PC-3 (cell line): ENCODE results near the gene DIO1. TPM values are rescaled to one million over a fixed set of nuclear protein-coding genes. Genes with fewer than 3 reads are reported as not detected.

Source experiments
- ATAC-seq: fragments of 200-7000 bp; cut with Tn5 transposase; 2 replicates; pipeline ENCODE4 v1.9.1; 2020; ENCODE audit warnings: mild to moderate bottlenecking, moderate library complexity
- BruUV-seq: library from RNA; stranded (reverse); fragments of 400-500 nt; replicated peaks from 2 replicates; lab custom pipeline; 2021; lab: Mats Ljungman, UMichigan
- CTCF ChIA-PET: fragments of 300-600 bp; sonication (Branson Sonifier 250); formaldehyde crosslinking; loops from one replicate; lab custom pipeline; 2022; ENCODE audit warnings: antibody characterized with exemption; lab: Charles Lee
- POLR2A ChIA-PET: fragments of 300-600 bp; sonication (Branson Sonifier 250); formaldehyde crosslinking; loops from one replicate; lab custom pipeline; 2022; ENCODE audit warnings: antibody characterized with exemption; ENCODE audit not compliant: unreplicated experiment; lab: Charles Lee
- DNase-seq: peaks from one replicate; pipeline ENCODE4 v3.0.0-alpha.2; 2015
- H2AFZ ChIP-seq: fragments of 300-600 bp; sonication (generic); 2 replicates; pipeline ENCODE4 v1.6.0; 2016; ENCODE audit warnings: antibody characterized with exemption, low read length
- H3F3A ChIP-seq: fragments of 300-600 bp; sonication (generic); one replicate; pipeline ENCODE4 v1.6.0; 2017; ENCODE audit warnings: antibody characterized with exemption, low read length, control low read depth, mild to moderate bottlenecking; ENCODE audit not compliant: unreplicated experiment
- H3K27ac ChIP-seq: fragments of 300-600 bp; sonication (generic); 2 replicates; pipeline ENCODE4 v1.5.1; 2016; ENCODE audit warnings: mild to moderate bottlenecking, low read length
- H3K27me3 ChIP-seq: fragments of 300-600 bp; sonication (generic); 2 replicates; pipeline ENCODE4 v1.6.1; 2016; ENCODE audit warnings: low read length, mixed read lengths
- H3K36me3 ChIP-seq: fragments of 300-600 bp; sonication (generic); 2 replicates; pipeline ENCODE4 v1.6.1; 2016; ENCODE audit warnings: low read depth, mixed run types, low read length, mixed read lengths
- H3K4me1 ChIP-seq: fragments of 300-600 bp; sonication (generic); 2 replicates; pipeline ENCODE4 v1.5.1; 2016; ENCODE audit warnings: low read length; ENCODE audit not compliant: insufficient read depth
- H3K4me2 ChIP-seq: fragments of 300-600 bp; sonication (generic); 2 replicates; pipeline ENCODE4 v1.6.0; 2016; ENCODE audit warnings: low read length
- H3K4me3 ChIP-seq: fragments of 300-600 bp; sonication (generic); 2 replicates; pipeline ENCODE4 v1.5.1; 2016; ENCODE audit warnings: mild to moderate bottlenecking, low read length, mixed read lengths
- H3K79me2 ChIP-seq: fragments of 300-600 bp; sonication (generic); 2 replicates; pipeline ENCODE4 v1.6.1; 2017; ENCODE audit warnings: low read length, mixed read lengths
- H3K9ac ChIP-seq: fragments of 300-600 bp; sonication (generic); 2 replicates; pipeline ENCODE4 v1.6.0; 2016; ENCODE audit warnings: mild to moderate bottlenecking, low read length
- H3K9me2 ChIP-seq: fragments of 300-600 bp; sonication (generic); replicated peaks from 2 replicates; pipeline ENCODE4 v1.6.1; 2016; ENCODE audit warnings: mixed run types, low read length, mixed read lengths
- H3K9me3 ChIP-seq: fragments of 300-600 bp; sonication (generic); 2 replicates; pipeline ENCODE4 v1.6.1; 2016; ENCODE audit warnings: low read length, mixed read lengths
- H4K20me1 ChIP-seq: fragments of 300-600 bp; sonication (generic); 2 replicates; pipeline ENCODE4 v1.6.1; 2016; ENCODE audit warnings: low read length, mixed read lengths
- EZH2 ChIP-seq: fragments of 300-600 bp; sonication (generic); IDR thresholded peaks from one replicate; pipeline ENCODE4 v1.6.1; 2017; ENCODE audit warnings: antibody characterized with exemption, mild to moderate bottlenecking, low read length; ENCODE audit not compliant: unreplicated experiment
- EZH2phosphoT487 ChIP-seq: fragments of 300-600 bp; sonication (generic); IDR thresholded peaks from 2 replicates; pipeline ENCODE4 v1.6.1; 2018; ENCODE audit warnings: mild to moderate bottlenecking, antibody characterized with exemption, low read length, borderline replicate concordance
- intact Hi-C: fragments of 100-400 bp; cut with micrococcal nuclease; formaldehyde crosslinking; loops from 2 replicates; pipeline ENCODE4 v1.9.0; 2023
- total RNA-seq: library from RNA; depleted of rRNA; stranded (reverse); fragments of >200 nt; gene quantifications from 2 replicates; pipeline ENCODE4 v1.2.3, GENCODE V29; 2014
- TF ChIP-seq, protein P1 (sequence below): fragments of 300-600 bp; sonication (generic); conservative IDR thresholded peaks from 2 replicates; pipeline ENCODE4 v1.5.1; 2017; ENCODE audit warnings: antibody characterized with exemption, low read depth, mild to moderate bottlenecking, low read length

DIO1 gene
- total RNA-seq, 1 experiment from 2014 or later, result not detected

DNA sequence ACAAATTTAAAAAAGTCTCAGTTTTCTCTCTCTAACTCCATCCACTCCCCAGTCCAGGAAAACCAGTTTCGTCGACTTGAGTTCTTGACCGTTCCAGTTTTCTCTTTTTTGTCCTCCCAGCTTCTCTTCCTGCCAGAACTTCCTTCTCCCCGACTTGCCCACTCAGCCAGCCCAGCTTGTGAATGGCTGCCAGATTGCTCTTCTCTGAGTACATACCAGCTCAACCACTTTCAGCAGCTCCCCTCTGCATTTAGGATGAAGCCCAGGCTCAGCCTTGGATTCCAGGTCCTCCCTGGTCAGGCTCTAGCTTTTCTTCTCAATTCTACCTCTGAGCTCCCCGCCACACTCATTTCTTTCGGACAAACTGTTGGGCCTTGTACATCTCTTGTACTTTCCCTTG lies 1.4 kb downstream of the DIO1 start:
- Histone ChIP-seq H3F3A (no peaks in the 10 kb centered on the region), H3K27ac (no peak overlapping the region), H3K9me2 (no peaks in the 10 kb centered on the region), H3K4me3 (no peak overlapping the region), H3K79me2 (no peaks in the 10 kb centered on the region), H3K9ac (no peak overlapping the region), H3K4me2 (no peak overlapping the region), H3K36me3 (no peaks in the 10 kb centered on the region), H3K4me1 (peaks cover 30% of the 10 kb centered on the region), H3K9me3 (no peaks in the 10 kb centered on the region), H3K27me3 (no peaks in the 10 kb centered on the region), H2AFZ (no peak overlapping the region), H4K20me1 (no peaks in the 10 kb centered on the region)
- ChIA-PET POLR2A (no interaction called here), CTCF (no interaction called here)
- BruUV-seq, result no TSS peak
- no peak for ATAC-seq
- TF ChIP-seq EZH2phosphoT487 (no peak), EZH2 (no peak)
- TF ChIP-seq, protein P1, sequence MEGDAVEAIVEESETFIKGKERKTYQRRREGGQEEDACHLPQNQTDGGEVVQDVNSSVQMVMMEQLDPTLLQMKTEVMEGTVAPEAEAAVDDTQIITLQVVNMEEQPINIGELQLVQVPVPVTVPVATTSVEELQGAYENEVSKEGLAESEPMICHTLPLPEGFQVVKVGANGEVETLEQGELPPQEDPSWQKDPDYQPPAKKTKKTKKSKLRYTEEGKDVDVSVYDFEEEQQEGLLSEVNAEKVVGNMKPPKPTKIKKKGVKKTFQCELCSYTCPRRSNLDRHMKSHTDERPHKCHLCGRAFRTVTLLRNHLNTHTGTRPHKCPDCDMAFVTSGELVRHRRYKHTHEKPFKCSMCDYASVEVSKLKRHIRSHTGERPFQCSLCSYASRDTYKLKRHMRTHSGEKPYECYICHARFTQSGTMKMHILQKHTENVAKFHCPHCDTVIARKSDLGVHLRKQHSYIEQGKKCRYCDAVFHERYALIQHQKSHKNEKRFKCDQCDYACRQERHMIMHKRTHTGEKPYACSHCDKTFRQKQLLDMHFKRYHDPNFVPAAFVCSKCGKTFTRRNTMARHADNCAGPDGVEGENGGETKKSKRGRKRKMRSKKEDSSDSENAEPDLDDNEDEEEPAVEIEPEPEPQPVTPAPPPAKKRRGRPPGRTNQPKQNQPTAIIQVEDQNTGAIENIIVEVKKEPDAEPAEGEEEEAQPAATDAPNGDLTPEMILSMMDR, result no peak
- intact Hi-C loops, result no loop called here
- no peak for DNase-seq

DNA sequence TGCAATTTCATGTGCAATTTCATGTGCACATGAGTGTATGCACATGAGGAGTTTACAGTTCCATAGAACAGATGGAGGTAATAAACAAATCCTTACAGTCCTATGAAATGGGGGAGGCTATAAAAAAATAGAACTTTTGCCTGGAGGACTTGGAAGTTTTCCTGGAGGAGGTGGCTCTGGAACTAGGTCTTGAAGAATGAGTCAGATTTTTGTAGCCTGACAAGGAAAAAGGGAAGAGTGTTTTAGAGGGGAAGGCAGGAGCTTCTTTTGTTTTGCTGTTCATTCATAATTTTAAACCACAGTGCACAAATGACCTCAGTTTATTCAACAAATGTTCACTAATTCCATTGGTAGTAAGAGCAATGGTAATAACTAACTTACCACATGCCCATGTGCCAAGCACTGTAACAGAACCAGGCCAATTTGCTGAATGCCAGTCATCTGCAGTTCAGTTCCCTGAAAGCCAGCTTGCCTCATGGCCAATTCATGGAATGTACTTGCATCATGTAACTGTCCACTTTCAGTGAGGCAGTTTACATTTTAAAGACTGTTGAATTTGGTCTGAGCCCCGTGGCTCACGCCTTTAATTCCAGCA lies 2.7 kb downstream of the DIO1 start:
- Histone ChIP-seq H3F3A (no peaks in the 10 kb centered on the region), H3K9me3 (no peaks in the 10 kb centered on the region), H3K79me2 (no peaks in the 10 kb centered on the region), H4K20me1 (no peaks in the 10 kb centered on the region), H3K4me2 (peak overlapping the region; percentile 12), H3K4me3 (no peak overlapping the region), H3K27me3 (no peaks in the 10 kb centered on the region), H2AFZ (peak overlapping the region; percentile 19; the same call in 1 of the 2 replicates), H3K4me1 (peaks cover 28% of the 10 kb centered on the region), H3K9ac (no peak overlapping the region), H3K36me3 (no peaks in the 10 kb centered on the region), H3K9me2 (no peaks in the 10 kb centered on the region), H3K27ac (peak overlapping the region; percentile 55)
- ATAC-seq (peak; percentile 78), DNase-seq (peak; percentile 80)
- ChIA-PET CTCF (no interaction called here), POLR2A (interaction anchor here (0.7 kb wide), 1 partner anchor 27 kb away, joined by 4 read pairs; no protein-coding TSS in a partner anchor)
- no TSS peak for BruUV-seq
- intact Hi-C loops, result no loop called here
- no peak for TF ChIP-seq EZH2phosphoT487
- TF ChIP-seq, protein P1, result no peak
- no peak for TF ChIP-seq EZH2

DNA sequence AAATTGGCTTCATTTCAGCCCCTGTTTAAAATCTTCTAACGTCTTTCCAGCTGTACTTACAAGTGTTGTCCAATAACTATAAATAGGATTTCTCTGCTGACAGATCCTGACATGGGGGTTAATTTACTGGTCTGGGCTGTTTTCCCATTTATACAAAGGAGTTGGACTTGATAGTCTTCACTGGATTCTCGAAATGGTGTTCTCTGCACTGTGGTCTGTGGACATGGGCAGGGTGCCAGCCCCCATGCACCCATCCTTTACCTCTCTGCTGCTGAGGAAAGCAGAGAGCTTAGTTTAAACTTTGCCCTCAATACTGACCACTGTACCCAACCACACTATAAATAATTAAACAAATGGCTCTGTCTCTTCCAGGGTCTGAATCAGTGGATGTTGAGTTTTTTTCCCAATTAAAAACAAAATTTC lies 5.2 kb downstream of the DIO1 start:
- Histone ChIP-seq H4K20me1 (no peaks in the 10 kb centered on the region), H3K36me3 (no peaks in the 10 kb centered on the region), H3K79me2 (no peaks in the 10 kb centered on the region), H3F3A (no peaks in the 10 kb centered on the region), H3K4me2 (peak overlapping the region; percentile 34), H3K9ac (no peak overlapping the region), H3K9me2 (no peaks in the 10 kb centered on the region), H3K27ac (peak overlapping the region; percentile 28), H3K4me3 (no peak overlapping the region), H3K4me1 (peaks cover 28% of the 10 kb centered on the region), H2AFZ (no peak overlapping the region), H3K27me3 (no peaks in the 10 kb centered on the region), H3K9me3 (no peaks in the 10 kb centered on the region)
- ATAC-seq (peak; percentile 55), DNase-seq (peak; percentile 67)
- CTCF ChIA-PET, result no interaction called here
- POLR2A ChIA-PET, result no interaction called here
- no peak for TF ChIP-seq EZH2phosphoT487
- intact Hi-C loops, result no loop called here
- BruUV-seq, result no TSS peak
